Measurements from ENCODE around the gene CCR8.
A peak's percentile ranks its signal among the peaks of the same experiment; 100 is the strongest.
"Not testable (repeated sequence)": the region's sequence is repeated elsewhere in the genome, so short reads cannot be mapped to it uniquely, and the experiment has no call there.

The CCR8 gene

DNA sequence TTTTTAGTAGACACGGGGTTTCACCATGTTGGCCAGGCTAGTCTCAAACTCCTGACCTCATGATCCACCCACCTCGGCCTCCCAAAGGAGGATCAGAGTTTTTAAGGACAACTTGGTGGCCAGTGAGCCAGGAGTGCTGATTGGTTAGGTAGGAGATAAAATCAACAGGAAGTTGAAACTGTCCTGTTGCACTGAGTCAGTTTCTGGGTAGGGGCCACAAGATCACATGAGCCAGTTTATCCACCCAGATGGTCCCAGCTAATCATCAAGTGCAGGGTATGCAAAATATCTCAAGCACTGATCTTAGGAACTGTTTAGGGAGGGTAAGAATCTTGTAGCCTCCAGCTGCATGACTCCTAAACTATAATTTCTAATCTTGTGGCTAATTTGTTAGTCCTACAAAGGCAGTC lies 7.9 kb upstream of the CCR8 start:
- H3K27me3 Mint-ChIP-seq, result peaks cover 19% of the 10 kb centered on the region
- H3K4me1 Mint-ChIP-seq; H3K36me3 Mint-ChIP-seq (ENCODE audit: insufficient read depth); H3K27ac Mint-ChIP-seq (ENCODE audit: low read depth); H3K4me3 Mint-ChIP-seq; H3K9me3 Mint-ChIP-seq; ATAC-seq (replicated peaks; ENCODE audit: extremely low read depth, poor library complexity, severe bottlenecking); DNase-seq (ENCODE audit: low spot score in 2 of 2): not testable (repeated sequence)

DNA sequence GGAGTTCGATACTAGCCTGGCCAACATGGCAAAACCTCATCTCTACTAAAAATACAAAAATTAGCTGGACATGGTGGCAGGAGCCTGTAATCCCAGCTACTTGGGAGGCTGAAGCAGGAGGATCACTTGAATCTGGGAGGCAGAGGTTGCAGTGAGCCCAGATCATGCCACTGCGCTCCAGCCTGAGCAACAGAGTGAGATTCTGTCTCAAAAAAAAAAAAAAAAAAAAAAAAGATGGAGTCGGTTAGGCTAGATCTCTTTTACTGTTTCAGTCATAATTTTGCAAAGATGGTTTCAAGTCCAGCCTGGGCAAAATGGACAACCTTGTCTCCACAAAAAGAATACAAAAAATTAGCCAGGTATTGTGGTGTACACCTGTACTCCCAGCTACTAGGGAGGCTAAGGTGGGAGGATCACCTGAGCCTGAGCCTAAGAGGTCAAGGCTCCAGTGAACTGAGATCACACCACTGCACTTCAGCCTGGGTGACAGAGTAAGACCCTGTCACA lies 7.2 kb upstream of the CCR8 start:
- H3K4me1 Mint-ChIP-seq; H3K9me3 Mint-ChIP-seq; DNase-seq (ENCODE audit: low spot score in 2 of 2); H3K4me3 Mint-ChIP-seq; H3K27ac Mint-ChIP-seq (ENCODE audit: low read depth); H3K36me3 Mint-ChIP-seq (ENCODE audit: insufficient read depth); ATAC-seq (replicated peaks; ENCODE audit: extremely low read depth, poor library complexity, severe bottlenecking): not testable (repeated sequence)
- H3K27me3 Mint-ChIP-seq, result peaks cover 19% of the 10 kb centered on the region

DNA sequence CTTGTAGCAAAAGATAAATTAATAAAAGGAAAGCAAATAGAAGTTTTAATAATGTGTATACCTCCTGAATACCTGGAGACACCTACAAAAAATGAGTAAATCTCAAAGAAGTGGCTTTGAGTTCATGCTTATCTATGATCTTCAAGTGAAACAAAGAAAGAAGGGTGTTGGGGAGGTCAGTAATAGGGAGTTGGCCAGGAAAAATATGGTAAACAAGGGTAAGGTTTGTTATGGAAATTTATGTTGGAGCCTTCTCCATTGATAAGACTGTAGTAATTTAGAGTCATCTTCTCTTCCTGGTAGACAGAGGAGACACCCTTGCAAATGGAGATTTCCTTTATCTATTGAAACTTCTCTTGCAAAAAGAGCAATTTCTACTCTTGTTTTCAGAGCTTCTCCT lies 6.6 kb upstream of the CCR8 start:
- Mint-ChIP-seq H3K4me3 (no peak overlapping the region), H3K36me3 (ENCODE audit: insufficient read depth) (no peaks in the 10 kb centered on the region), H3K4me1 (no peaks in the 10 kb centered on the region), H3K9me3 (no peaks in the 10 kb centered on the region), H3K27ac (ENCODE audit: low read depth) (no peak overlapping the region), H3K27me3 (peaks cover 18% of the 10 kb centered on the region)
- ATAC-seq (replicated peaks; ENCODE audit: extremely low read depth, poor library complexity, severe bottlenecking) (no peak), DNase-seq (ENCODE audit: low spot score in 2 of 2) (no peak)

DNA sequence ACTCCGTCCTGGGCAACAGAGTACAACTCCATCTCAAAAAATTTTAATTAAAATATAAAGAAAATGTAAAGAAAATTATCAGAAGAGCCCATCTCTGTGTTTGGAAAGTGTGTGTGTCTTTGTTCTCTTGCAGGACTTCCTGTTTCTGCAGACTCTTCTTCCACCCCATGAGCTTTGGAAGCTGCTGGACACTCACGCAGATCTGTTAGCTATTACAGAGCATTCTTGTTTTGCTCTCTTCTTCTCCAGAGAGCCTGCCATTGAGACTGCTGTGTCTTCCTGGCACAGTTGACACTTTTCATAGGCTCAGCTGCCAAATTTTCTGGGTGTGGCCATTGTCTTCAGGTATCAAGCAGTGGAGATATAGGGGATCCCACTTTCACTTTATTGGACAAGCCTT lies 6.0 kb upstream of the CCR8 start:
- Mint-ChIP-seq H3K27ac (ENCODE audit: low read depth) (no peak overlapping the region), H3K4me1 (no peaks in the 10 kb centered on the region), H3K9me3 (no peaks in the 10 kb centered on the region), H3K36me3 (ENCODE audit: insufficient read depth) (no peaks in the 10 kb centered on the region), H3K4me3 (no peak overlapping the region), H3K27me3 (peaks cover 12% of the 10 kb centered on the region)
- no peak for DNase-seq (ENCODE audit: low spot score in 2 of 2)
- ATAC-seq (replicated peaks; ENCODE audit: extremely low read depth, poor library complexity, severe bottlenecking), result no peak

DNA sequence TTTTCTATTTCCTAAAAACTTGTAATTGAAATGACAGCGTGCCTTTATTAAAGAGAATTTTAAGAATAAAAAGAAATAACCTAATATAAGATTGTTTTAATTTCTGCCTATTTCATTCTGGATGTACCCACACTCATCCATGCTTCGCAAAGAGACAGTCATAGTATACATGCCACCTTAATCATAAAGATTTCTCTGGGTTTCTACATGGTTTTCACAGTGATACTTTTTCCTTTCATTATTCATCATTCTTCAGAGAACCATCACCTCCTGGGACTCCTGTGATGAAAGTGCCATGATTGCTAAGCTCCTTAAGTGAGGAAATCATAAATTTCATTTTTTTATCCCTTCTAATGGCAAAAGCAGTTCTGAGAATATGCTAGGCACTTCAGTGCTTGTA lies 4.3 kb upstream of the CCR8 start:
- Mint-ChIP-seq H3K36me3 (ENCODE audit: insufficient read depth) (no peaks in the 10 kb centered on the region), H3K27ac (ENCODE audit: low read depth) (no peak overlapping the region), H3K27me3 (no peaks in the 10 kb centered on the region), H3K4me3 (no peak overlapping the region), H3K9me3 (no peaks in the 10 kb centered on the region), H3K4me1 (no peaks in the 10 kb centered on the region)
- ATAC-seq (replicated peaks; ENCODE audit: extremely low read depth, poor library complexity, severe bottlenecking), result no peak
- no peak for DNase-seq (ENCODE audit: low spot score in 2 of 2)

DNA sequence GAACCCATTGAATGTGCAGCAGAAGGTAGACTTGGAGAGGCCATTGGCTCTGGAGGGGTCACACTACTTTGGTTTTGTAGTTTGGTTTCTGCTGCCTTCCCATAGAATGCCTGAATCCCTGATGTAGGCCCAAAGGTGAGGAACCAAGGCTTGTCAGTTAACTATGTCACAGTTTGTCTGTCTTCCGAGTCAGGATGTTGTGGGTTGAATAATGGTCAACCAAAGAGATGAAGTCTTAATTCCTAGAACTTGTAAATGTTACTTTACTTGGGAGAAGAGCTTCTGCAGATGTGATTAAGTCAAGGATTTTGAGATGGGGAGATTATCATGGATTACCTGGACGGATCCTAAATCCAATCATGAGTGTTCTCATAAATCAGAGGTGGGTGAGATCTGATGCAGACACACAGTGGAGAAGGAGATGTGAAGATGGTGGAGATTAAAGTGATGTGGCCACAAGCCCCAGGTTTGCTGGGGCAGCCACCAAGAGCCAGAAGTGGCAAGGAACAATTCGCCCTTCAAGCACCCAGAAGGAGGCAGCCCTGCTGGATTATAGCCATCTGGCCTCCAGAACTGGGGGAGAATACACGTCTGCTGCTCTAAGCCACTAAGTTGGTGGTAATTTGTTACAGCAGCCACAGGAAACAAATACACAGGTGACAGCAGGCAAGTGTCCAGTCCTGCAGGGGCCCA lies 2.3 kb upstream of the CCR8 start:
- Mint-ChIP-seq H3K36me3 (ENCODE audit: insufficient read depth) (no peaks in the 10 kb centered on the region), H3K4me3 (no peak overlapping the region), H3K4me1 (no peaks in the 10 kb centered on the region), H3K27me3 (no peaks in the 10 kb centered on the region), H3K9me3 (no peaks in the 10 kb centered on the region), H3K27ac (ENCODE audit: low read depth) (no peak overlapping the region)
- DNase-seq (ENCODE audit: low spot score in 2 of 2) (no peak), ATAC-seq (replicated peaks; ENCODE audit: extremely low read depth, poor library complexity, severe bottlenecking) (no peak)

DNA sequence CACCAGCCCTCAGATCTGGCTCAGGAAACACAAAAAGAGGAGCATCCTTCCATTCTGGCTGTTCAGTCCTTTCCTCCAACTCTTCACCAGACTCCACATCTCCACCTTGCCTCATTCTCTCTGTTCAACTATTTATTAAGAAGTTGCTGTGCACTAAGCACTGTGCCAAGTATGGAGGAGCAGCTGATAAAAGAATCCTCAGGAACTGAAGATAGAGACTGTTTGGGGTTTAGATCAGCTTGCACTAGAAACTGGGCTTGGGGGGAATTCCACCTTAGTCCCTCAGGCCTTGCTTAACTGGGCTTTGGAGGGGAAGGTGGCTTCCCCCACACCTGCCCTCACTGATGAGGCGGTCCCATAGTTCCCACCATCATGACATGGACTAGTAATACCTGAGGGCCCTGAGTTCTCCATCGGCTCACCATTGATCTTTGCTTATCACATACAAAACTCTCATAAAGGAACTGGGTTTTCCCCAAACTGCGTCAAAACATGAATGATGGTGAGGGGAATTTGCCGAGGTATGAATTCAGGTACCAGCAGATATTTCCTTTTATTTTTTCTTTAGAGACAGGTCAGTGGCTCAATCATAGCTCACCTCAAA lies 1.7 kb upstream of the CCR8 start:
- Mint-ChIP-seq H3K27me3 (no peaks in the 10 kb centered on the region), H3K27ac (ENCODE audit: low read depth) (no peak overlapping the region), H3K9me3 (no peaks in the 10 kb centered on the region), H3K4me3 (no peak overlapping the region), H3K4me1 (no peaks in the 10 kb centered on the region), H3K36me3 (ENCODE audit: insufficient read depth) (no peaks in the 10 kb centered on the region)
- no peak for DNase-seq (ENCODE audit: low spot score in 2 of 2)
- peak; percentile 49 for ATAC-seq (replicated peaks; ENCODE audit: extremely low read depth, poor library complexity, severe bottlenecking)

DNA sequence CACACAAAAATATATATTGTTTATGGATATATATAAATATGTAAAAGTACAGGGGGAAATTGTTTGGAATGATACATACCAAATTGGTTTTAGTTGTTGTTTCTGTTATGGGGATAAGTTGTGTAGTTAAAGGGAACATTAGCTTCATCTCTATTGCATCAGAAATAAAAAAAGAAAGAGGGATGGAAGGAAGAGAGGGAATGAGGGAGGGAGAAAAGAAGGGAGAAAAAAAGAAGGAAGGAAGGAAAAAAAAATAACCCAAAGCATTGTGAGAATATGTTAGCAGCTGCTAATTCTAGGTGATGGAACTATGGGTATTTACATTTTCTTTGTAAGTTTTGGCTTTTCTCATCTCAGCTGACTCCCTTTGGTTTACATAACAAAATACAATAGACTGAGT lies 1.3 kb downstream of the CCR8 start:
- Mint-ChIP-seq H3K4me1 (peaks cover 6% of the 10 kb centered on the region), H3K36me3 (ENCODE audit: insufficient read depth) (no peaks in the 10 kb centered on the region), H3K27me3 (peaks cover 10% of the 10 kb centered on the region), H3K4me3 (peak overlapping the region; percentile 2), H3K27ac (ENCODE audit: low read depth) (no peak overlapping the region), H3K9me3 (no peaks in the 10 kb centered on the region)
- ATAC-seq (replicated peaks; ENCODE audit: extremely low read depth, poor library complexity, severe bottlenecking) (no peak), DNase-seq (ENCODE audit: low spot score in 2 of 2) (no peak)

DNA sequence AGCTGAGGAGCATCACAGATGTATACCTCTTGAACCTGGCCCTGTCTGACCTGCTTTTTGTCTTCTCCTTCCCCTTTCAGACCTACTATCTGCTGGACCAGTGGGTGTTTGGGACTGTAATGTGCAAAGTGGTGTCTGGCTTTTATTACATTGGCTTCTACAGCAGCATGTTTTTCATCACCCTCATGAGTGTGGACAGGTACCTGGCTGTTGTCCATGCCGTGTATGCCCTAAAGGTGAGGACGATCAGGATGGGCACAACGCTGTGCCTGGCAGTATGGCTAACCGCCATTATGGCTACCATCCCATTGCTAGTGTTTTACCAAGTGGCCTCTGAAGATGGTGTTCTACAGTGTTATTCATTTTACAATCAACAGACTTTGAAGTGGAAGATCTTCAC lies 3.0 kb downstream of the CCR8 start:
- ATAC-seq (replicated peaks; ENCODE audit: extremely low read depth, poor library complexity, severe bottlenecking), result no peak
- Mint-ChIP-seq H3K4me3 (no peak overlapping the region), H3K4me1 (peaks cover 6% of the 10 kb centered on the region), H3K27me3 (peaks cover 13% of the 10 kb centered on the region), H3K36me3 (ENCODE audit: insufficient read depth) (no peaks in the 10 kb centered on the region), H3K27ac (ENCODE audit: low read depth) (no peak overlapping the region), H3K9me3 (no peaks in the 10 kb centered on the region)
- DNase-seq (ENCODE audit: low spot score in 2 of 2), result no peak

DNA sequence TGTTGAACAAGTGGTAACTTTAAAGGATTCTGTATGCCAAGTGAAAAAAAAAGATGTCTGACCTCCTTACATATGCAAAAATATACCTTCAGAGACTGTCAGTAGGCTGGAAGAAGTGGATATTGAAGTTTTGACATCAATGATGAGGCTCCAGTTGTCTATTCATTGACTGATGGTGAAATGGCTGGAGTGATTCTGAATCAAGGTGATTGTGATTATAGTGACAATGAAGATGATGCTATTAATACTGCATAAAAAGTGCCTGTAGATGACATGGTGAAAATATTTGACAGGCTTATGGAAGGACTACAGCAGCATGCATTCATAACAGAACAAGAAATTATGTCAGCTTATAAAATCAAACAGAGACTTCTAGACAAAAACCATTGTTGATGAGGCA lies 4.1 kb downstream of the CCR8 start:
- Mint-ChIP-seq H3K27me3 (peaks cover 13% of the 10 kb centered on the region), H3K4me3 (no peak overlapping the region), H3K27ac (ENCODE audit: low read depth) (no peak overlapping the region), H3K36me3 (ENCODE audit: insufficient read depth) (no peaks in the 10 kb centered on the region), H3K4me1 (peaks cover 6% of the 10 kb centered on the region), H3K9me3 (no peaks in the 10 kb centered on the region)
- ATAC-seq (replicated peaks; ENCODE audit: extremely low read depth, poor library complexity, severe bottlenecking) (no peak), DNase-seq (ENCODE audit: low spot score in 2 of 2) (no peak)

DNA sequence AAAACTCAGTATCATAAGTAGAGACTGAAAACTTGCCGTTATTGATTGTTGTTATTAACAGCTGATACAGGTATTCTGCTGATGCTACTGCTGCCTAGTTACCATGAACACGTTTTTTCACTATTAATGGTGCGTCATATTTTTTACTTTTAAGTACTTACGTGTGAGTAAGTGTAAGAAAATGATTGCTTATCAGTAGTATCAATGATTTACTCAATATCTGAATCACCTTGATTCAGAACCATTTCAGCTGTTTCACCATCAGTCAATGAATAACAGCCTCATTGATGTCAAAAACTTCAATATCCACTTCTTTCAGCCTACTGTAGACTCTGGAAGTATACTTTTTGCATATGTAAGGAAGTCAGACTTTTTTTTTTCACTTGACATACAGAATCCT lies 4.7 kb downstream of the CCR8 start:
- Mint-ChIP-seq H3K36me3 (ENCODE audit: insufficient read depth) (no peaks in the 10 kb centered on the region), H3K27ac (ENCODE audit: low read depth) (no peak overlapping the region), H3K27me3 (peaks cover 13% of the 10 kb centered on the region), H3K4me1 (peaks cover 6% of the 10 kb centered on the region), H3K4me3 (no peak overlapping the region), H3K9me3 (no peaks in the 10 kb centered on the region)
- no peak for DNase-seq (ENCODE audit: low spot score in 2 of 2)
- ATAC-seq (replicated peaks; ENCODE audit: extremely low read depth, poor library complexity, severe bottlenecking), result no peak

DNA sequence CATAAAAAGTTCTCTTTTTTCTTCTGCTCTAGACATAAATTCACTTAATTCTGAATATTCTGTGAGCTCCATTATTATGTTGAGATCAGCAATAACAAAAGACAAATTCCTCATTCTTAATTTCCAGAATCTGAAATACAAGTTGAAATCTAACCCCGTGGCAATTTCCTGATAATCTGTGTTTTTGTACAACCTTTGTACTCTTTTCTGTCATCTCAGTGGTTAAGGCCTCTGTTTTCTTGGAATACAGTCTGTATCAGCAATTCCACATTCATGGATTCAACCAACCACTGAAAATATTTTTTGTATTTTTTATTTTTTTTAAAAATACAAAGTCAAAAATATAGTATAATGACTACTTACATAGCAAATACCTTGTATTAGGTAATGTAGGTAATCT lies 8.7 kb downstream of the CCR8 start:
- DNase-seq (ENCODE audit: low spot score in 2 of 2), result no peak
- no peaks in the 10 kb centered on the region for H3K9me3 Mint-ChIP-seq
- no peaks in the 10 kb centered on the region for H3K36me3 Mint-ChIP-seq (ENCODE audit: insufficient read depth)
- H3K27ac Mint-ChIP-seq (ENCODE audit: low read depth), result no peak overlapping the region
- peaks cover 3% of the 10 kb centered on the region for H3K4me1 Mint-ChIP-seq
- ATAC-seq (replicated peaks; ENCODE audit: extremely low read depth, poor library complexity, severe bottlenecking), result no peak
- H3K4me3 Mint-ChIP-seq, result no peak overlapping the region
- peaks cover 13% of the 10 kb centered on the region for H3K27me3 Mint-ChIP-seq

DNA sequence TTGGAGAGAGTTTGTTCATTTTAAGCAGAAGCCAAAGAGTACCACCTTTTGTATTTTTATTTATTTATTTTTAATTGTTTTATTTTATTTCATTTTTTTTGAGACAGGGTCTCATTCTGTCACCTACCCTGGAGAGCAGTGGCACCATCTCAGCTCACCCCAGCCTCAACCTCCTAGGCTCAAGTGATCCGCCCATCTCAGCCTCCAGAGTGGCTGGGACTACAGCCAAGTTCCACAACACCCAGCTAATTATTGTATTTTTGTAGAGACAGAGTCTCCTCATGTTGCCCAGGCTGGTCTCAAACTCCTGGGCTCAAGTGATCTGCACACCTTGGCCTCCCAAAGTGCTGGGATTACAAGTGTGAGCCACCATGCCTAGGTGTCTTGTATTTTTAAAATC lies 9.6 kb downstream of the CCR8 start:
- H3K27ac Mint-ChIP-seq (ENCODE audit: low read depth), result no peak overlapping the region
- no peak for ATAC-seq (replicated peaks; ENCODE audit: extremely low read depth, poor library complexity, severe bottlenecking)
- no peaks in the 10 kb centered on the region for H3K9me3 Mint-ChIP-seq
- no peaks in the 10 kb centered on the region for H3K36me3 Mint-ChIP-seq (ENCODE audit: insufficient read depth)
- H3K27me3 Mint-ChIP-seq, result peaks cover 13% of the 10 kb centered on the region
- no peak overlapping the region for H3K4me3 Mint-ChIP-seq
- DNase-seq (ENCODE audit: low spot score in 2 of 2), result no peak
- H3K4me1 Mint-ChIP-seq, result no peaks in the 10 kb centered on the region
